BLaER1 treated with 17β-estradiol and CSF1 and Interleukin-3, amounts not matched to agents 10 nM and 100 nM (cell line): ENCODE data around the gene SIK3.
"Not testable (repeated sequence)": the region's sequence is repeated elsewhere in the genome, so short reads cannot be mapped to it uniquely, and the experiment has no call there.

Source experiments
- H3K27ac ChIP-seq, 11 experiments: shearing (Covaris generic); formaldehyde crosslinking; 2 replicates each; pipeline ENCODE4 v1.8.1; 2022
- H3K27me3 ChIP-seq, 11 experiments: shearing (Covaris generic); formaldehyde crosslinking; 2 replicates each; pipeline ENCODE4 v1.8.1; 2022
- H3K36me3 ChIP-seq, 11 experiments: shearing (Covaris generic); formaldehyde crosslinking; 2 replicates each; pipeline ENCODE4 v1.8.1; 2022
- H3K4me1 ChIP-seq, 10 experiments: shearing (Covaris generic); formaldehyde crosslinking; 2 replicates each; pipeline ENCODE4 v1.8.1; 2022
- H3K4me2 ChIP-seq, 11 experiments: shearing (Covaris generic); formaldehyde crosslinking; 2 replicates each; pipeline ENCODE4 v1.8.1; 2022
- H3K4me3 ChIP-seq, 10 experiments: shearing (Covaris generic); formaldehyde crosslinking; 2 replicates each; pipeline ENCODE4 v1.8.1; 2022
- H3K9ac ChIP-seq, 11 experiments: shearing (Covaris generic); formaldehyde crosslinking; 2 replicates each; pipeline ENCODE4 v1.8.1; 2022
- H3K9me3 ChIP-seq, 11 experiments: shearing (Covaris generic); formaldehyde crosslinking; replicated peaks in 1 of 11; 2 replicates each; pipeline ENCODE4 v1.8.1; 2022
- H4K20me1 ChIP-seq, 11 experiments: shearing (Covaris generic); formaldehyde crosslinking; 2 replicates each; pipeline ENCODE4 v1.8.1; 2022
- Cebpa-rat ChIP-seq, 11 experiments: shearing (Covaris generic); IDR thresholded peaks; 2 replicates each; pipeline ENCODE4 v1.8.1; 2022

SIK3 gene

GRCh38 chr11:116837231-116838091, 260.8 kb downstream of the SIK3 start, which contains the start of gene APOA1:
Gene APOA1 (minus strand): TSS chr11:116837622. CDS start chr11:116837387, 235 bp downstream.
- H3K36me3 ChIP-seq = peaks cover 0 to 3% (median 0%) of the 10 kb centered on the region in 11 experiments; a peak in 3 of 22 replicates
- peak within 1 kb of the TSS in 2 of 11 experiments; percentile 17 to 83; a peak in 1 of 22 replicates for H3K27ac ChIP-seq
- no peaks in the 10 kb centered on the region for H3K9me3 ChIP-seq
- TF ChIP-seq Cebpa-rat (IDR thresholded peaks at IDR 0.05) = no peak
- peak within 1 kb of the TSS in 9 of 11 experiments; percentile 84 to 99 (median 94); a peak in 14 of 22 replicates for H3K4me2 ChIP-seq
- no peaks in the 10 kb centered on the region for H4K20me1 ChIP-seq
- H3K4me3 ChIP-seq = no peak within 1 kb of the TSS
- peak within 1 kb of the TSS in 6 of 11 experiments; percentile 79 to 84 (median 82); a peak in 3 of 22 replicates for H3K9ac ChIP-seq
- peaks cover 19 to 38% (median 31%) of the 10 kb centered on the region in 10 experiments for H3K4me1 ChIP-seq
- no peaks in the 10 kb centered on the region for H3K27me3 ChIP-seq

- peak overlapping the region in 8 of 11 experiments; percentile 84 to 98 (median 94); a peak in 12 of 22 replicates for H3K4me2 ChIP-seq
Measured at GRCh38 chr11:116836632-116836991, 261.6 kb downstream of the SIK3 start.

GRCh38 chr11:116835791-116836631, 262.2 kb downstream of the SIK3 start:
- Histone ChIP-seq H3K9ac (peak overlapping the region; percentile 20 to 84 (median 82); a peak in 21 of 22 replicates), H3K4me3 (peak overlapping the region; percentile 37 to 70 (median 58)), H3K4me2 (peak overlapping the region; percentile 84 to 99 (median 93)), H3K4me1 (peaks cover 19 to 38% (median 31%) of the 10 kb centered on the region in 10 experiments), H3K36me3 (no peaks in the 10 kb centered on the region), H3K27me3 (no peaks in the 10 kb centered on the region), H4K20me1 (no peaks in the 10 kb centered on the region), H3K9me3 (no peaks in the 10 kb centered on the region), H3K27ac (peak overlapping the region in 10 of 11 experiments; percentile 44 to 92 (median 84); a peak in 21 of 22 replicates)
- TF ChIP-seq Cebpa-rat (IDR thresholded peaks at IDR 0.05) = no peak

More at GRCh38 chr11:116836632-116836991, 261.6 kb downstream of the SIK3 start:
- no peak overlapping the region for H3K4me3 ChIP-seq
- H3K9me3 ChIP-seq = no peaks in the 10 kb centered on the region
- H3K27me3 ChIP-seq = no peaks in the 10 kb centered on the region
- peak overlapping the region in 6 of 11 experiments; percentile 79 to 84 (median 82); a peak in 3 of 22 replicates for H3K9ac ChIP-seq
- peak overlapping the region in 2 of 11 experiments; percentile 17 to 83; a peak in 1 of 22 replicates for H3K27ac ChIP-seq
- H4K20me1 ChIP-seq = no peaks in the 10 kb centered on the region
- no peak for TF ChIP-seq Cebpa-rat (IDR thresholded peaks at IDR 0.05)
- peaks cover 19 to 38% (median 31%) of the 10 kb centered on the region in 10 experiments for H3K4me1 ChIP-seq
- H3K36me3 ChIP-seq = no peaks in the 10 kb centered on the region

GRCh38 chr11:116835042-116835772, 263.0 kb downstream of the SIK3 start:
- Histone ChIP-seq H4K20me1 (no peaks in the 10 kb centered on the region), H3K4me2 (peak overlapping the region; percentile 84 to 99 (median 93)), H3K9ac (peak overlapping the region; percentile 20 to 84 (median 82); a peak in 21 of 22 replicates), H3K9me3 (no peaks in the 10 kb centered on the region), H3K4me1 (peaks cover 19 to 35% (median 31%) of the 10 kb centered on the region in 10 experiments), H3K36me3 (no peaks in the 10 kb centered on the region), H3K27ac (peak overlapping the region in 10 of 11 experiments; percentile 44 to 92 (median 84); a peak in 21 of 22 replicates), H3K4me3 (peak overlapping the region; percentile 37 to 70 (median 58)), H3K27me3 (no peaks in the 10 kb centered on the region)
- TF ChIP-seq Cebpa-rat (IDR thresholded peaks at IDR 0.05) = no peak

GRCh38 chr11:116834535-116835041, 263.6 kb downstream of the SIK3 start:
- H3K4me1 ChIP-seq = peaks cover 20 to 41% (median 35%) of the 10 kb centered on the region in 10 experiments
- not testable (repeated sequence) for H3K27me3 ChIP-seq, H4K20me1 ChIP-seq, H3K9me3 ChIP-seq, H3K36me3 ChIP-seq
- H3K4me3 ChIP-seq = peak overlapping the region in 8 of 10 experiments; percentile 55 to 70 (median 59); a peak in 9 of 20 replicates
- H3K9ac ChIP-seq = peak overlapping the region in 10 of 11 experiments; percentile 55 to 84 (median 82); a peak in 17 of 22 replicates
- peak overlapping the region in 8 of 11 experiments; percentile 80 to 92 (median 84); a peak in 14 of 22 replicates for H3K27ac ChIP-seq
- H3K4me2 ChIP-seq = peak overlapping the region; percentile 84 to 99 (median 93)

- Histone ChIP-seq H3K4me3 (no peak overlapping the region), H3K9ac (peak overlapping the region in 1 of 11 experiments; percentile 16; a peak in 1 of 22 replicates), H3K9me3 (no peaks in the 10 kb centered on the region), H3K4me1 (peaks cover 20 to 45% (median 39%) of the 10 kb centered on the region in 10 experiments), H3K27ac (no peak overlapping the region), H4K20me1 (no peaks in the 10 kb centered on the region), H3K36me3 (no peaks in the 10 kb centered on the region), H3K27me3 (no peaks in the 10 kb centered on the region), H3K4me2 (peak overlapping the region in 10 of 11 experiments; percentile 11 to 99 (median 92); a peak in 14 of 22 replicates)
- TF ChIP-seq Cebpa-rat (IDR thresholded peaks at IDR 0.05) = no peak
Measured at GRCh38 chr11:116833816-116834534, 264.3 kb downstream of the SIK3 start.

- Histone ChIP-seq H3K36me3 (no peaks in the 10 kb centered on the region), H4K20me1 (no peaks in the 10 kb centered on the region), H3K4me1 (peaks cover 20 to 45% (median 39%) of the 10 kb centered on the region in 10 experiments), H3K4me3 (no peak overlapping the region), H3K4me2 (peak overlapping the region in 6 of 11 experiments; percentile 11 to 99 (median 92); a peak in 5 of 22 replicates), H3K9ac (no peak overlapping the region), H3K27me3 (no peaks in the 10 kb centered on the region), H3K27ac (no peak overlapping the region), H3K9me3 (no peaks in the 10 kb centered on the region)
- no peak for TF ChIP-seq Cebpa-rat (IDR thresholded peaks at IDR 0.05)
Measured at GRCh38 chr11:116833491-116833815, 264.8 kb downstream of the SIK3 start.
